Hepatocyte (in vitro differentiated cells): Measurements from ENCODE around the gene ZIC1.

Experiments
- CTCF ChIP-seq: fragments of 200-600 bp; sonication (generic); IDR thresholded peaks from 2 replicates; pipeline ENCODE4 v1.5.1; 2016; ENCODE audit warnings: antibody characterized with exemption, mild to moderate bottlenecking; ENCODE audit not compliant: poor library complexity
- EZH2 ChIP-seq: fragments of 200-600 bp; sonication (generic); IDR thresholded peaks from 2 replicates; pipeline ENCODE4 v1.6.1; 2016; ENCODE audit warnings: antibody characterized with exemption, mild to moderate bottlenecking, borderline replicate concordance
- EZH2phosphoT487 ChIP-seq: fragments of 200-600 bp; sonication (generic); IDR thresholded peaks from one replicate; pipeline ENCODE4 v1.6.1; 2018; ENCODE audit warnings: antibody characterized with exemption, mild to moderate bottlenecking, low read depth, moderate library complexity; ENCODE audit not compliant: unreplicated experiment, severe bottlenecking

DNA sequence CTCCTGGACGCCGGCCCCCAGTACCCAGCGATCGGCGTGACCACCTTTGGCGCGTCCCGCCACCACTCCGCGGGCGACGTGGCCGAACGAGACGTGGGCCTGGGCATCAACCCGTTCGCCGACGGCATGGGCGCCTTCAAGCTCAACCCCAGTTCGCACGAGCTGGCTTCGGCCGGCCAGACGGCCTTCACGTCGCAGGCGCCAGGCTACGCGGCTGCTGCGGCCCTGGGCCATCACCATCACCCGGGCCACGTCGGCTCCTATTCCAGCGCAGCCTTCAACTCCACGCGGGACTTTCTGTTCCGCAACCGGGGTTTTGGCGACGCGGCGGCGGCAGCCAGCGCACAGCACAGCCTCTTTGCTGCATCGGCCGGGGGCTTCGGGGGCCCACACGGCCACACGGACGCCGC, 956 bp downstream of the ZIC1 start:
- TF ChIP-seq CTCF: no peak
- no peak for TF ChIP-seq EZH2phosphoT487
- no peak for TF ChIP-seq EZH2
